ENCODE data around the gene PBX1.

DNA sequence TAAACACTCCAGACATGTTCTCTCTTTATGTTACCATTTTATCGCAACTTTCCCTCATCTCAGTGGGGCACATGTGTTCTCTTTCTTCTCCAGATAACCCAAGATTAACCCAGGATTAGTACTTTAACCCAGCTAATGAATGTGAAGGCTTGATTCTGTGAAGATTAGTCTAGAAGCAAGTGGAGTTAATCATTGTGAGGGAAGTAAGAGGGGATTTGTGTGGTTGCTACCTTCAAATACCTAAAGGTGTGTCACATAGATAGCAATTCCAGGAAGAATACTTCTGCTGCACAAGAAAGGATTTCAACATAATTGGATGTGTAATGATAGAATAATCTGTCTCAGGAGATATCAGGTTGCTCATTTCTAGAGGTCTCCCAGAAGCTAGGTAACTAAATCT lies 327.1 kb downstream of the PBX1 start:
- TF ChIP-seq CTCF (IDR thresholded peaks at IDR 0.05), result no peak
- no peak for TF ChIP-seq POLR2A (IDR thresholded peaks at IDR 0.05)
